Bladder microvascular endothelial cell (primary cell): ENCODE measurements around the gene ERH. TPM values are rescaled to one million over a fixed set of nuclear protein-coding genes. Genes with fewer than 3 reads are reported as not detected.

Experiments
- total RNA-seq: library from RNA; depleted of rRNA; stranded (reverse); fragments of >200 nt; gene quantifications from 2 replicates; pipeline ENCODE4 v1.2.3, GENCODE V29; 2014

ERH gene
- 154 and 261 TPM in 2 replicates for total RNA-seq

DNA sequence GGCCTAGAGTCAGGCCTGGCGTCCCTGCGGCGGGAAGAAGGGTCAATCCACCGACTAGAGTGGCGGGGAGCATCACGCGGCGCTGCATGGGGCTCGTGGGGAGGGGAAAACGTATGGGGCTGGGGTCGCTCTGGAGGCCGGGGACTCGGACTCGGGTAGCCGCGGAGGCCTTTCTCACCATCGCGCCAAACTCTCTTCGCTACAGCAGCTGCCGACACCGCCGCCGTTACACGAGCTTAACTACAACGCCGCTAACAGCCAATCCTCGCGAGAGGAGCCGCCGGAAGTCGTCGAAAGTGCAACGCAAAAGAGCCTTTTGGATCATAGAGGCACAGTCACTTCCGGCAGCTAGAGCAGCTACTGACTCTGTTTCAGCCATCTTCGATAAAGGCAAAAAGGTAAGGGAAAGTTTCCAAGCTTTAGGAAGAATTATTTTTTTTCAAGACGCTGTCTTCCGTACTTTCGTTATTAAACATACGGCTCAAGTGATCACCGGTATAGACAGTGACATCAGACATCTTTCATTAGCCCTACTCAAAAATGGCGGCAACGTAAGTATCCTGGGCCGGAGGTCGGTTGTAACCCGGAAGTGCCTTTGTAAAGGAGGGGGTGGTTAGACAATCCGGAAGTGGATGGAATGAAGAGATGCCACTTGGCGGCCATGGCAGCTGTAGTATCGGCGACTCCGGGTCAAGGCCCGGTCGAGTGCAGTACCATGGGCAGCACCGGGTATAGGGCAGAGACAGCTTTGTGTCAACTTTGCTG is at the start of gene ERH, which contains the start of gene SLC39A9:
ERH (minus strand) TSS at position 247 of the 765 bp plus-strand sequence; CDS start at position 181, 66 bp downstream.
SLC39A9 (plus strand) TSS at position 640 of the 765 bp plus-strand sequence. CDS start 678 bp downstream, outside the sequence.

Other genes with a start within 250 kb of the ERH start
- gene DCAF5, start 245.2 kb downstream of the ERH start, total RNA-seq, result 9.9 and 20.2 TPM in 2 replicates
- 17.5 and 24.7 TPM in 2 replicates for gene EXD2, start 206.8 kb downstream of the ERH start, total RNA-seq
- gene GALNT16, start 138.1 kb downstream of the ERH start, total RNA-seq, result 0.13 TPM in 1 of 2 replicates, not detected in the other
- 58.8 and 114 TPM in 2 replicates for gene SLC39A9, start 393 bp upstream of the ERH start, total RNA-seq
- gene PLEKHD1, start 86.4 kb upstream of the ERH start, total RNA-seq, result 0.06 TPM in 1 of 2 replicates, not detected in the other
- gene CCDC177, start 176.6 kb upstream of the ERH start, total RNA-seq, result not detected in 2 replicates
- gene SUSD6, start 213.3 kb upstream of the ERH start, total RNA-seq, result 14.7 and 23.7 TPM in 2 replicates